HTERT RPE-1 (cell line): Measurements from ENCODE around the gene DOCK1.

Source experiments
- in situ Hi-C: fragments of 300-500 bp; cut with MboI; formaldehyde crosslinking; loops from 4 replicates; pipeline ENCODE4 v1.14.3; 2020; ENCODE audit warnings: low sequenced_read_pairs

The DOCK1 gene

GRCh38 chr10:127157506-127158200 is 252.4 kb downstream of the DOCK1 start:
- in situ Hi-C loops, result no loop called here

- in situ Hi-C loops, result no loop called here
Observed at GRCh38 chr10:127158662-127159061, 253.4 kb downstream of the DOCK1 start.

GRCh38 chr10:127159648-127160245 is 254.5 kb downstream of the DOCK1 start:
- in situ Hi-C loops, result no loop called here

- in situ Hi-C loops, result no loop called here
Observed at GRCh38 chr10:127161482-127161881, 256.3 kb downstream of the DOCK1 start.

- in situ Hi-C loops, result no loop called here
Observed at GRCh38 chr10:127162841-127163240, 257.6 kb downstream of the DOCK1 start.

- in situ Hi-C loops, result no loop called here
Observed at GRCh38 chr10:127168261-127168660, 263.0 kb downstream of the DOCK1 start.

- in situ Hi-C loops, result no loop called here
Observed at GRCh38 chr10:127174866-127175265, 269.6 kb downstream of the DOCK1 start.

- in situ Hi-C loops, result no loop called here
Observed at GRCh38 chr10:127175357-127176110, 270.3 kb downstream of the DOCK1 start.

- in situ Hi-C loops, result no loop called here
Observed at GRCh38 chr10:127176649-127177048, 271.4 kb downstream of the DOCK1 start.

GRCh38 chr10:127179612-127180250 is 274.5 kb downstream of the DOCK1 start:
- in situ Hi-C loops, result no loop called here

- in situ Hi-C loops, result no loop called here
Observed at GRCh38 chr10:127182161-127182560, 276.9 kb downstream of the DOCK1 start.

GRCh38 chr10:127184582-127184981 is 279.4 kb downstream of the DOCK1 start:
- in situ Hi-C loops, result no loop called here

GRCh38 chr10:127186813-127187212 is 281.6 kb downstream of the DOCK1 start:
- in situ Hi-C loops, result no loop called here

- in situ Hi-C loops, result no loop called here
Observed at GRCh38 chr10:127189226-127189625, 284.0 kb downstream of the DOCK1 start.

- in situ Hi-C loops, result no loop called here
Observed at GRCh38 chr10:127190427-127190826, 285.2 kb downstream of the DOCK1 start.

- in situ Hi-C loops, result no loop called here
Observed at GRCh38 chr10:127193125-127193524, 287.9 kb downstream of the DOCK1 start.

GRCh38 chr10:127194111-127194510 is 288.9 kb downstream of the DOCK1 start:
- in situ Hi-C loops, result no loop called here

GRCh38 chr10:127194599-127194998 is 289.4 kb downstream of the DOCK1 start:
- in situ Hi-C loops, result no loop called here

- in situ Hi-C loops, result no loop called here
Observed at GRCh38 chr10:127195041-127195506, 289.8 kb downstream of the DOCK1 start.

- in situ Hi-C loops, result no loop called here
Observed at GRCh38 chr10:127195571-127196281, 290.5 kb downstream of the DOCK1 start.
